HG03159 (cell line): ENCODE measurements around the gene PAQR5.
"Not testable (repeated sequence)": the region's sequence is repeated elsewhere in the genome, so short reads cannot be mapped to it uniquely, and the experiment has no call there.

Source experiments
- ATAC-seq: cut with Tn5 transposase; IDR thresholded peaks from one replicate; pipeline ENCODE4 v1.9.1; 2021; ENCODE audit warnings: mild to moderate bottlenecking, moderate library complexity; ENCODE audit not compliant: unreplicated experiment

The PAQR5 gene

DNA sequence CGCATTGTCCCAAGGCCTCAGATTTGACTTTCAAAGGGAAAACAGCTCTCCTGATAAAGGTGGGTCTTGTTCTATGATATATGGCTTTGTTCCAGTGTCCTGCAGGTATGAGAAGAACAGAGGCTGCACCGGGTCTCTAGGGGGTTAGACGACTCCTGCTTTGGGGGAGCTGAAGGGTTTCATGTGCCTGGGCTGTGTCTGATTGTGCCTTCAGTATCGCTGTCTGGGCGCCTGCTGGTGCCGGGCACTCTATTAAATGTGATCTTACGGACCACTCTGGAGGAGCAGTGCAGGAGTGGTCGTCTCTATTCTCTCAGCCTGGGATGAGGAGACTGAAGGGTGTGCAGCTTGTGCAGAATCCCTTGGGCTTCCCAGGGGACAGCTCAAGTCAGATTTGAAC is 16.0 kb downstream of the PAQR5 start:
- ATAC-seq = no peak

DNA sequence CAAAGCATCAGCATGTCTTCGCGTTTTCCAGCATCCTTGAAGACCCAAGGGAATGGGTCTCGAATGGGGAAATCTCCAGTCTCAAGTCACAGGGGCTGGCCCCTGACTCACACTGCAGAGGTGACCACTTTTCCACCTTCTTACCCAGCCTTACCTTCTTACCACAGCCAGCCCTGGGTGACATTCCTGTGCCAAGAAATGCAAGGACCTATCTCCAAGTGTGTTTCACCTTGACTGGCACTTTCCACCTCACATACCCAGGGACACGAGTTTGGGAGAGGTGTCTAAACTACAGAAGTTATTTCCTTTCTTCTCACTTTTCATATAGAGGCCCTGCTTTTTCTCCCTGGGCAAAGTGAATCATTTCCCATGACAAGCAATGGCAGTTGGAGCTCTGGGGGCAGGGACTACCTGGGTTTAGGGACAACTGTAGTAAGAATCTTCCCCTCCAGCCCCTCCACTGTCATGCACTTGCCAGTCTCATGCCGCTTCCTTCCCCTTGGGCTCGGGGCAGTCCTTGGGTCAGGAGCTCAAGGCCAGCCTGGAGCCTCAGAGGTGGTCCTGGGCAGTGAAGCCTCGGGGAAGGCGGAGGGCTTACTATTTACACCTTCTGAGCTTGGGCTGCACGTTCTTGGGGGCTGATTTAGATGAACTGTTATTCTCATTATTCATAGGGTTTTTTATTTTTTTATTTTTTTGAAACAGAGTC is 16.8 kb downstream of the PAQR5 start:
- no peak for ATAC-seq

DNA sequence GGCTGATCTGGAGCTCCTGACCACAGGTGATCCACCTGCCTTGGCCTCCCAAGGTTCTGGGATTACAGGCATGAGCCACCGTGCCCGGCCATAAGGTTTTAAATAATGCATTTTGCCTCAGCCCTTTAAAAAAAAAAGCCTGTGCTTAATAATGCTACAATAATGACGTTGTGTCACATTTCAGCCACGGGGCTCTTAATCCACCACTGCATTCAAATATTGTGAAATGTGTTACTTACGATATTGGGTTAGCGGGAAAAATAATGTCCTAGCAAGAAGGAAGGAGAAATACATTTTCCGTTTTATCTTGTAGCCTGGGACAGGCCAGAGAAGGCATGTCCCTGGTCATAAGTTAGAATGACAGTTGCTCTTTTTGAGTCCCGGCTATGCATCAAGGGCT is 17.6 kb downstream of the PAQR5 start:
- no peak for ATAC-seq

- ATAC-seq = no peak
These were observed 18.7 kb downstream of the PAQR5 start for GRCh38 chr15:69317392-69317841.

DNA sequence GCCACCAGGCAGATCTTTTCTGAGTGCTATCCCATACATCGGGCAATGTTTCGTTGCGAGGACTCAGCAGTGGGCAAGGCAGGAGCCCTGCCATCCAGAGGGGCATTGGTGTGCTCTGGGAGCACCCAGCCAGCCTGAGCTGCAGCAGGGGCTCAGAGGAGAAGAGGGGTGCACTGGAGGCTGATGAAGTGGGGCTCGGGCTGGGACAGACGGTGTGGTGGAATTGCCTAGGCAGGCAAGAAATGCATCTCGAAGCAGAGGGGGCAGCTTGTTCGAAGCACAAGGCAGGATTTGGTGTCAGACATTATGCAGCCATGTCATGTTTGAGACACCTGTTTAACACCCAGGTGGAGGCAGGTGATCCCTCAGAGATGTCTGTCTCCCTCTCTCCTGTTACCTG is 19.3 kb downstream of the PAQR5 start:
- ATAC-seq = no peak

- ATAC-seq = no peak
These were observed 21.0 kb downstream of the PAQR5 start for GRCh38 chr15:69319384-69320375.

GRCh38 chr15:69320977-69321554 is 22.4 kb downstream of the PAQR5 start:
- ATAC-seq = no peak

GRCh38 chr15:69323893-69324430 is 25.2 kb downstream of the PAQR5 start:
- ATAC-seq = no peak

- ATAC-seq = no peak
These were observed 25.9 kb downstream of the PAQR5 start for GRCh38 chr15:69324565-69324964.

- ATAC-seq = no peak
These were observed 26.8 kb downstream of the PAQR5 start for GRCh38 chr15:69325456-69325971.

DNA sequence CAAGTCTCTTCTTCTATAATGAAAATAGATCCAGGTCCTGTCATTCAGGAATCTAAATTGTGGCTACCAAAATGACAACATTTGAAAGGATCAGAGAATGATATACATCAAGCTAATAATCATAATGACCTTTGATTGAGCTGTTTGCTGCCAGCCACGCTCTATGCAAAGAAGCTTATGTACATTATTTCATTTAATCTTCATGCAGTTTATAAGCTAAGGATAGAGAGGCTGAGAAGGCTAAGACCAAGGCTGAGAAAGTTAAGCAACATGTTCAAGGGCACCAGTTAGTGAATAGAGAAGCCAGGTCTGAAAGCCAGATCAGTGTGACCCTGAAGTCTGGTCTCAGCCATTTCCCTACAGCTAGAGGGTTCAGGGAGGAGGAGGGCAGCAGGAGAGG is 29.4 kb downstream of the PAQR5 start:
- no peak for ATAC-seq

GRCh38 chr15:69328739-69329138 is 30.0 kb downstream of the PAQR5 start:
- no peak for ATAC-seq

DNA sequence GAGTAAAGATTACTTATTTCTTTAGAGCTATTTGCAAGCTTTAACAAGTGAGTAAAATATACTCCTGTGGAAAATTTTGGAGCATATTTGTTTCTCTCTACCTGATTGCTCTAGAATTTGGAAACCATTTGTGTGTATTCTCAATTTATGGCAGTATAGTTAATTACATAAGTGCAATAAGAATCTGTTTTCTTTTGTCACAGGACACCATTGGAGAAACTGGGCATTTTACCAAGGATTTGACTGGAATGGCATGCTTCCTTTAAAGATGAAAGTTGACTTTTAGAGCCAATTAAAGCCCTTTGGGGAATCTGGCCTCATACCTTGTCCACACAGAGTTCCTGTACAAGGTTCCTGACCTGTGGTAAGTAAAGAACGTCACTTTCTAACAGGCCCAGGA is 38.4 kb downstream of the PAQR5 start:
- ATAC-seq = no peak

GRCh38 chr15:69338535-69339213 is 40.0 kb downstream of the PAQR5 start:
- ATAC-seq = no peak

- ATAC-seq = not testable (repeated sequence)
These were observed 40.5 kb downstream of the PAQR5 start for GRCh38 chr15:69339214-69339543.

GRCh38 chr15:69340243-69340900 is 41.7 kb downstream of the PAQR5 start:
- ATAC-seq = no peak

- ATAC-seq = no peak
These were observed 42.6 kb downstream of the PAQR5 start for GRCh38 chr15:69341356-69341755.

GRCh38 chr15:69342460-69343076 is 43.9 kb downstream of the PAQR5 start:
- no peak for ATAC-seq

DNA sequence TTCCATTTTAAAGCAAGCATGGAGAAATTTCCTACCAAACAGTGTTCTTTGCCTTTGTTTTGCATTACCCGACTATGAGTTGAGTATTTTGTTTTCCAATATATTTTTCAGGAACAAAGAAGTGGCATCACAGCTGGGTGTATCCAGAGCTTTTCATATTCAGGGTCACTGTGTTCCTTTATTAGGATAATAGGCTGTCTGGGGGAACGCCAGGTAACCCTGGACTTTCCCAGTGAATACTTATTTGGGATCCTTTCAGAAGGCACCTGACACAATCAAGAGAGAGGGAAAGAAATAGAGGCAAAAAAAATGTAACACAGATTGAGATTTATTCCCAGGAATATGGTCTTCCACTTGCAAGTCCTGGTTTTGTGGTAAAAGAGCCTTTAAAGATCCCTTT is 44.4 kb downstream of the PAQR5 start:
- ATAC-seq = no peak

- no peak for ATAC-seq
These were observed 45.5 kb downstream of the PAQR5 start for GRCh38 chr15:69344238-69344637.
